ENCODE measurements around the gene PTAR1.

The PTAR1 gene

DNA sequence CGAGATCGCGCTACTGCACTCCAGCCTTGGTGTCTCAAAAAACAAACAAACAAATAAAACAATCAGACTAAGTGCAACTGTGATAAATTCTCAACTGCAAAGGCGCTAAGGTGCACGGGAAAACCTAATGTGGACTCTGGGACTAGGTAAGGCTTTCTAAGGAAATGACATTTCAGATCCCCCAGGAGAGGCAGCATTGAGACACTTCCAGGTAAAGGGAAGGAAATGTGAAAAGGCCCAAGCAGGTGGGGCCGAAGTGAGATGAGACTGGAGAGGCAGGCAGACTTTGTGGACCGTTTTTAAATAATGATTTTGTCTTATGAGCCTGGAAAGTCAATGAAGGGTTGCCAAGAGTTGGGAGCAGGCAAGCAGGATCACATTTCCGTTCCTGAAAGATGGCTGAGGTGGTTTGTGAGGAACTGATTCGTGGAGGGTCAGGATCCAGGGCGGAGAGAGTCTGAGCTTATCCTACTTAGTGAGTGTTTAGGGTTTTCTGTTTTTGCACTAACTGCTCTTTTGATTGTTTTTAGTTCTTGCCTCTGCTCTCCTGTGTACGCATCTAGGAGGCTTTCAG is 85.6 kb downstream of the PTAR1 start:
- no peak for DNase-seq (ENCODE audit: low read depth)

DNA sequence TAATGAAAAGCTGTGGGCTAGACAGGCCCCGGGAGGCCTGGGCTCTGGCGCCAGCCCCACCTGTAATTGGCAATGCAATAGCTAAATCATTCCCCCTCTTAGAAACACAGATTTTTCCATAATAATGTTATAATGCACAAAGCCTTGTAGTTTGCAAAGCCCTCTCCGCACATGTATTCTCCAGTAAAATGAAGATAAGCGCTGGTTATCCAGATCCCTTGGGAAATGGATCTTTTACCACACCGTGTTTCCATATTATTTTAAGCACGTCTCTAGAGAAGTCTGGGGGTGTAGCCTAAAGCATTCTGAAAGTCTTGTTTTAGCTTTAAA is 86.5 kb downstream of the PTAR1 start:
- DNase-seq (ENCODE audit: low read depth), result no peak

DNA sequence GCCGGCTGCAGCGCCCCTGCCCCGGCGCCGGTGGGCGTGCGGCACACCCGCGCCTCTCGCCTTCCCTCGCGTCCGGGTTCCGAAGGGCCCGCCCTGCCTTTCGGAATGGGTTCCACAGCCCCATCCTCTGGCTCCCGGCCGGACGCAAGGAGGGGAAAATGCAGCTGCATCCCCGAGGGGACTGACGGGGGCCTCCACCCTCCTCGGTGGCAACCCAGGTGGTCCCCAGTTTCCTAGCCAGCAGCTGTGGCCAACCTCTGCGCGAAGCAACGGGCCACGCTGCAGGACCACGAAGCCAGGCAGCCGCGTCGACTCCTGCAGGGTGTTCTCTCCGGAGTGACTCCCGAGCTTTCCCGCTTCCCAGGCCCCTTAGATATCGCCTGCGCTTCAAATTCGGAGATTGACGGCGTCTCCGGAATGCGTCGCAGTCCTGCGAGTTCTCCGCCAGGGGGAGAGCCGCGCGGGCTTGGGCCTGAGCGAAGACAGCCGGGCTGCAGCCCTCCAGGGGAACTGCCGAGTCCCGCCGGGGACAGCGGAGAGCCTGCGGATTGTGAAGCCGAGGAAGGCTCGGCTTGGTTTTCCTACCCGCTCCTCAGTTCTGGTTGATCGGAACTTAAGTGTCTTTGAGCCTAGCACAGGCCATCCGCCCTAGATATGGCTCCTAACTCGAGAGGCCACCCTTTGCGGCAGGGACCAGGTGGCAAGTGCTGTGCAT is 87.1 kb downstream of the PTAR1 start:
- peak; percentile 65 for DNase-seq (ENCODE audit: low read depth)

DNA sequence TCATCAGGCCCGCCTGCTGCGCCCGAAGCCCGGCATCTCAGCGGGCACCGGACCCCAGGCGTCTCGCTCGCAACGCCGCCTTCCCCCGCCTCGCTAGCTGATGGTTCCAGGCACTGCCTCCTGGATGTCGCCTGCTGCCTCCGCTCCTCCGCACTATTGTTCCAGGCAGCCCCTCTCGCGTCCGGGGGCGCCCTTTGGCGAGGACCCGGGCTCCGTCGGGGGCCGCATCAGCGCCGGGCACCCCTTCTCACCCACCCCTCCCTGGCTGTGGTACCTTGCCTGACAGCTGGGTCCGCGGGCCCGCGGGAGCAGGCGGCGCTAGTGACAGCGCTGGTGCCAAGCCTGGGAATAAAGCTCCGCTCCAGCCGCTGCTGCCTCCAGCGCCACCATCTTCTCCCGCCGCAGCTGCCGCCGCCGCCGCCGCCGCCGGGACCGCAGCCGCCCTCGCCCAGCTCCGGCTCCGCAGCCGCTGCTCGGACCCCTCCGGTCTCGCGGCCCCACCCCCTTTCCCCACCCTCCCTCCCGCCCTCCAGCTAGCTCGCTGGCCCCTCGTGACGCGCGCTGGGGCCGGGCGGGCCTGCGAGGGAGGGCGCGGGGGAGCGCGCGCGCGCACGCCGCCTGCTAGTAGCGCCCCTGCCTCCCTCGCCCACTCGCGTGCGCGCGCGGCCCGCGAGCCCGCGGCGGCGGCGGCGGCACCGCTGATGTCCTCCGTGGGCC is 87.8 kb downstream of the PTAR1 start, which contains the start of gene APBA1:
Gene APBA1, minus strand, starts transcription at position 493 of the 717 bp plus-strand sequence.
- DNase-seq (ENCODE audit: low read depth), result peak; percentile 11

DNA sequence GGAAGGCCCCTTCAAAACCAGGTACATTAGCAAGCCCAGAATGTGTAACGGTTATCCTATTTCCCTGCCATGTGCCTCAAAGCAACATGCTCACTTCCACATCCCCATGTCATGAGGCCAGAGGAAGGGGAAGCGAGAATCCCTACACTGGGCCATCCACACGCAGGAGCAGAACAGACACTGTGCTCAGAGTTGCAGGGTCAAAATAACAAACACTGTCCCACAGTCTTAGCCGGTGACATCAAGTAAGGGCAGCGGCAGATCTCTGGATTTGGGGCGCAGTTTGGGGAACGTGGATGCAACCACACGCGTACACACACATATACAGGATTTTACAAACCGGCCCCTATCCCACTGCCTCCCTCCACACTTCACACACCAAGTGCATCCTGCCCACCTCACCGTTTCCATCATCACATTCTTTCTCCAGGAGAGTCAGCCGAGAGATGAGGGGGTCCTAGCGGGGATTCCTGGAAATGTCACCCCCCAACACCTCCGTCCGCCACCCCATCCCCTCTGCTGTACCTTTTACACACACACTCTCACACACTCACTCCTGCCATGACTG is 88.4 kb downstream of the PTAR1 start:
- no peak for DNase-seq (ENCODE audit: low read depth)

DNA sequence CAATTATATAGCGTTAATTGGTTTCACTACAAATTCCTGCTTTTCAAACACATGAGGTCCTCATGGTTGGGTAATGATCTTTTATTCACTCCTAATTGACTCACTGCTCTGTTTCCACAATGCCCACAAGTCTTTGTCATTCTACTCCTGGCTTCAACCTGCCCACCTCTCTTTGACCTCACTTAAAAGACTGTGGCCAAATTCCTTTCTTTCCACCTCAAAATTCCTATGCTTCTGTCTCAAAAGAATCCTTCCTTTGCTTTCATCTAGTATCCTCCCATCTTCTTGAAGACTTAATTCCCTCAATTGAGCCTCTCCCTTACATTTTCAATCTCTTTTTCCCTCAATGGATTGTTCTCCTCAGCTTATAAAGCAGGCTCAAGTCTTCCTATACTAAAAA is 92.5 kb downstream of the PTAR1 start:
- DNase-seq (ENCODE audit: low read depth), result no peak

DNA sequence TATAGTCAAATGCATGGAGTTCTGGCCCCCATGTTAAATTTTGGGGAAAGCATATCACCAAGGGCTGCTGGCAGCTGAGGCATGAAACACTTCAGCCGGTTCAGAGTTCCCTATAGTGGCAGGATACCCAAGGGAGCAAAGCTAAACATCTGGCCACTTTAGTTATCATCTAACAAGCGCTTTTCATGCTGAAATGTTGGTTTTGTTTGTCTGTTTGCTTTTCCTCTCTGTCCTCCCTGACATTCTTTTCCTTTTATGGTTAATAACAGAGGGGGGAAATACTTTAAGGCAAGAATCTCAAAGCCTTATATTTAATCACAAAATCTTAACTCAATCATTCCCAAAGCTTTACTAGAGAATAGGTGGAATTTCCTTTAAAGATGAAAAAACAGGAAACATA is 99.5 kb downstream of the PTAR1 start:
- DNase-seq (ENCODE audit: low read depth), result no peak
